GM12878 (cell line): ENCODE measurements around the gene SPEG. TPM values are rescaled to one million over a fixed set of nuclear protein-coding genes. Genes with fewer than 3 reads are reported as not detected.

Source experiments
- ATAC-seq: fragments of 200-7000 bp; cut with Tn5 transposase; 3 replicates; pipeline ENCODE4 v1.9.1; 2020; ENCODE audit warnings: mild to moderate bottlenecking, moderate library complexity
- BruUV-seq: library from RNA; stranded (reverse); fragments of 400-500 nt; replicated peaks from 2 replicates; lab custom pipeline; 2021; lab: Mats Ljungman, UMichigan
- CTCF ChIA-PET: fragments of 300-600 bp; sonication (Branson Sonifier 250); formaldehyde crosslinking; extraction: SDS; loops from one replicate; lab custom pipeline; 2021; ENCODE audit warnings: inconsistent platforms; lab: Yijun Ruan, JAX
- POLR2A ChIA-PET: fragments of 350-600 bp; formaldehyde crosslinking; extraction: SDS; loops from one replicate; lab custom pipeline; 2021; ENCODE audit warnings: inconsistent platforms; lab: Charles Lee
- RAD21 ChIA-PET: fragments of 300-600 bp; sonication (Branson Sonifier 250); formaldehyde crosslinking; loops from one replicate; lab custom pipeline; 2023; ENCODE audit warnings: antibody characterized with exemption; ENCODE audit not compliant: unreplicated experiment; lab: Charles Lee
- SMC1A ChIA-PET: fragments of 300-600 bp; sonication (Branson Sonifier 250); formaldehyde crosslinking; loops from one replicate; lab custom pipeline; 2023; ENCODE audit not compliant: unreplicated experiment, uncharacterized antibody; lab: Charles Lee
- DNase-seq: peaks from one replicate; pipeline ENCODE4 v3.0.0-alpha.2; 2011; ENCODE audit warnings: low read depth, low spot score
- FAIRE-seq: peaks from 3 replicates; lab custom pipeline; 2011; peaks lifted over from hg19 to GRCh38; lab: Jason Lieb, UNC
- H2AFZ ChIP-seq: 2 replicates; pipeline ENCODE4 v1.6.0; 2011; ENCODE audit warnings: low read depth, low read length, control low read depth; ENCODE audit not compliant: control insufficient read depth
- H3K27ac ChIP-seq: 2 replicates; pipeline ENCODE4 v1.5.1; 2011; ENCODE audit warnings: control low read depth; ENCODE audit not compliant: control insufficient read depth, insufficient read depth
- H3K27me3 ChIP-seq, 2 experiments: replicated peaks in 1 of 2; 2 replicates each; pipeline versions ENCODE4 v1.6.0 to v1.6.1; 2011; ENCODE audit warnings: low read length in 1 of 2; ENCODE audit not compliant: control insufficient read depth in 2 of 2, insufficient read depth in 2 of 2
- H3K36me3 ChIP-seq, 2 experiments: 2 replicates each; pipeline ENCODE4 v1.5.1; 2011; ENCODE audit warnings: low read length in 1 of 2; ENCODE audit not compliant: control insufficient read depth in 2 of 2, insufficient read depth in 2 of 2
- H3K4me1 ChIP-seq: 2 replicates; pipeline ENCODE4 v1.6.1; 2011; ENCODE audit warnings: mild to moderate bottlenecking, low read length, moderate library complexity, mixed read lengths; ENCODE audit not compliant: control insufficient read depth, insufficient read depth
- H3K4me2 ChIP-seq: 2 replicates; pipeline ENCODE4 v1.6.0; 2011; ENCODE audit warnings: control low read depth; ENCODE audit not compliant: control insufficient read depth, insufficient read depth
- H3K4me3 ChIP-seq: fragments of 200-600 bp; sonication (generic); 2 replicates; pipeline ENCODE4 v1.5.1; 2016
- H3K79me2 ChIP-seq: 2 replicates; pipeline ENCODE4 v1.6.0; 2011; ENCODE audit warnings: low read length; ENCODE audit not compliant: control insufficient read depth, insufficient read depth
- H3K9ac ChIP-seq: 2 replicates; pipeline ENCODE4 v1.8.0; 2011; ENCODE audit warnings: low read length, control low read depth, mixed read lengths; ENCODE audit not compliant: control insufficient read depth, insufficient read depth
- H3K9me3 ChIP-seq: replicated peaks from 3 replicates; pipeline ENCODE4 v1.5.1; 2011; ENCODE audit warnings: mild to moderate bottlenecking, low read length; ENCODE audit not compliant: control insufficient read depth, insufficient read depth
- H4K20me1 ChIP-seq: 2 replicates; pipeline ENCODE4 v1.6.0; 2011; ENCODE audit not compliant: control insufficient read depth, insufficient read depth
- KAT2A ChIP-seq: conservative IDR thresholded peaks from 2 replicates; pipeline ENCODE4 v1.6.1; 2011; ENCODE audit warnings: low read depth, low read length; ENCODE audit not compliant: control insufficient read depth
- KLF5 ChIP-seq: fragments of 450-650 bp; IDR thresholded peaks from 2 replicates; pipeline ENCODE4 v1.6.1; 2014; ENCODE audit warnings: mild to moderate bottlenecking; ENCODE audit not compliant: partially characterized antibody
- POLR2AphosphoS2 ChIP-seq: IDR thresholded peaks from 2 replicates; pipeline ENCODE4 v1.6.1; 2011; ENCODE audit warnings: low read depth, mild to moderate bottlenecking, low read length, improper control_type of control experiment, moderate library complexity
- RAD21 ChIP-seq: IDR thresholded peaks from 2 replicates; pipeline ENCODE4 v1.6.1; 2011; ENCODE audit warnings: mild to moderate bottlenecking, low read depth, low read length, moderate library complexity; ENCODE audit not compliant: insufficient read depth
- SPI1 ChIP-seq: IDR thresholded peaks from 2 replicates; pipeline ENCODE4 v1.6.1; 2011; ENCODE audit warnings: low read depth, mild to moderate bottlenecking, low read length, moderate library complexity, borderline replicate concordance; ENCODE audit not compliant: insufficient read depth
- TCF7 ChIP-seq: IDR thresholded peaks from 2 replicates; pipeline ENCODE4 v1.6.1; 2014; ENCODE audit warnings: antibody characterized with exemption, borderline replicate concordance
- ZNF207 ChIP-seq: fragments of 450-650 bp; IDR thresholded peaks from 2 replicates; pipeline ENCODE4 v1.6.1; 2014; ENCODE audit warnings: antibody characterized with exemption, mild to moderate bottlenecking, borderline replicate concordance
- WGBS: methylation state at CpG from one replicate; pipeline ENCODE4 v1.1.6; 2016; ENCODE audit warnings: low lambda C conversion rate; ENCODE audit not compliant: insufficient replicate concordance, insufficient coverage; ENCODE audit errors: missing lambda C conversion rate; 5-methylcytosine and 5-hydroxymethylcytosine counted together
- in situ Hi-C: fragments of 300-500 bp; cut with MboI; formaldehyde crosslinking; loops from 9 replicates; pipeline ENCODE4 v1.14.3; 2018; ENCODE audit warnings: mixed read lengths
- intact Hi-C: fragments of 100-400 bp; cut with micrococcal nuclease; formaldehyde crosslinking; loops from one replicate; pipeline ENCODE4 v1.14.2; 2022; ENCODE audit not compliant: unreplicated experiment
- polyA plus RNA-seq, 11 experiments: library from polyadenylated mRNA; depleted of rRNA in 4 of 11; unstranded in 6 of 11; stranded (reverse) in 5 of 11; fragments of >200 nt; fragmentation: Nextera tagmentation in 4 of 11; fragmentation: Illumina TruSeq in 1 of 11; extraction: Ambion mirVana in 4 of 11; extraction: Trizol in 1 of 11; gene quantifications; 1 replicate in 1 of 11; 2 replicates in 10 of 11; pipeline versions ENCODE4 v1.2.1 to v1.2.3, GENCODE V29; 2011 to 2016; ENCODE audit warnings: inconsistent platforms in 2 of 11, missing spikeins in 2 of 11, low read depth in 1 of 11
- total RNA-seq, 4 experiments: library from RNA; depleted of rRNA in 3 of 4; stranded (reverse); fragments of >200 nt in 3 of 4; fragmentation: Illumina TruSeq in 1 of 4; extraction: Trizol in 1 of 4; gene quantifications; 2 replicates each; pipeline versions ENCODE4 v1.2.1 to v1.2.3, GENCODE V29; 2013 to 2021
- TF ChIP-seq, protein P1 (sequence below): fragments of 450-650 bp; IDR thresholded peaks from 2 replicates; pipeline ENCODE4 v1.6.1; 2017; ENCODE audit warnings: low read depth, mild to moderate bottlenecking, moderate library complexity
- TF ChIP-seq, protein P2 (sequence below): fragments of 450-650 bp; IDR thresholded peaks from 2 replicates; pipeline ENCODE4 v1.6.1; 2016; ENCODE audit warnings: mild to moderate bottlenecking
- TF ChIP-seq, protein P3 (sequence below): fragments of 450-650 bp; IDR thresholded peaks from 2 replicates; pipeline ENCODE4 v1.6.1; 2017; ENCODE audit warnings: mild to moderate bottlenecking, low read depth, inconsistent platforms; ENCODE audit not compliant: poor library complexity, severe bottlenecking

The SPEG gene
- total and polyA plus RNA-seq, 10 of the 15 experiments (the other 5 are each of a cell fraction or from before 2014, with no cell fraction given): 0.03 to 0.28 TPM; not detected in 8

DNA sequence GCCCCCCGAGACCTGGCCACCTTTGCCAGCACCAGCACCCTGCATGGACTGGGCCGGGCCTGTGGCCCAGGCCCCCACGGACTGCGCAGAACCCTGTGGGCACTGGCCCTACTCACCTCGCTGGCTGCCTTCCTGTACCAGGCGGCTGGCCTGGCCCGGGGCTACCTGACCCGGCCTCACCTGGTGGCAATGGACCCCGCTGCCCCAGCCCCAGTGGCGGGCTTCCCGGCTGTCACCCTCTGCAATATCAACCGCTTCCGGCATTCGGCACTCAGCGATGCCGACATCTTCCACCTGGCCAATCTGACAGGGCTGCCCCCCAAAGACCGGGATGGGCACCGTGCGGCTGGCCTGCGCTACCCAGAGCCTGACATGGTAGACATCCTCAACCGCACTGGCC is 80.2 kb downstream of the SPEG start:
- ChIA-PET RAD21 (interaction anchor here (1.2 kb wide), 1 partner anchor 12 kb away, joined by 3 read pairs; no protein-coding TSS in a partner anchor), POLR2A (no interaction called here), CTCF (no interaction called here), SMC1A (no interaction called here)
- no peak overlapping the region for H3K4me2 ChIP-seq
- no peaks in the 10 kb centered on the region for H3K79me2 ChIP-seq
- DNase-seq (no peak), ATAC-seq (no peak), FAIRE-seq (no peak)
- TF ChIP-seq, protein P1, sequence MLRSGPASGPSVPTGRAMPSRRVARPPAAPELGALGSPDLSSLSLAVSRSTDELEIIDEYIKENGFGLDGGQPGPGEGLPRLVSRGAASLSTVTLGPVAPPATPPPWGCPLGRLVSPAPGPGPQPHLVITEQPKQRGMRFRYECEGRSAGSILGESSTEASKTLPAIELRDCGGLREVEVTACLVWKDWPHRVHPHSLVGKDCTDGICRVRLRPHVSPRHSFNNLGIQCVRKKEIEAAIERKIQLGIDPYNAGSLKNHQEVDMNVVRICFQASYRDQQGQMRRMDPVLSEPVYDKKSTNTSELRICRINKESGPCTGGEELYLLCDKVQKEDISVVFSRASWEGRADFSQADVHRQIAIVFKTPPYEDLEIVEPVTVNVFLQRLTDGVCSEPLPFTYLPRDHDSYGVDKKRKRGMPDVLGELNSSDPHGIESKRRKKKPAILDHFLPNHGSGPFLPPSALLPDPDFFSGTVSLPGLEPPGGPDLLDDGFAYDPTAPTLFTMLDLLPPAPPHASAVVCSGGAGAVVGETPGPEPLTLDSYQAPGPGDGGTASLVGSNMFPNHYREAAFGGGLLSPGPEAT: no peak
- no peak for TF ChIP-seq TCF7
- no peak for TF ChIP-seq RAD21
- TF ChIP-seq POLR2AphosphoS2: no peak
- TF ChIP-seq SPI1: no peak
- TF ChIP-seq KAT2A: no peak
- no peak for TF ChIP-seq KLF5
- TF ChIP-seq, protein P2, sequence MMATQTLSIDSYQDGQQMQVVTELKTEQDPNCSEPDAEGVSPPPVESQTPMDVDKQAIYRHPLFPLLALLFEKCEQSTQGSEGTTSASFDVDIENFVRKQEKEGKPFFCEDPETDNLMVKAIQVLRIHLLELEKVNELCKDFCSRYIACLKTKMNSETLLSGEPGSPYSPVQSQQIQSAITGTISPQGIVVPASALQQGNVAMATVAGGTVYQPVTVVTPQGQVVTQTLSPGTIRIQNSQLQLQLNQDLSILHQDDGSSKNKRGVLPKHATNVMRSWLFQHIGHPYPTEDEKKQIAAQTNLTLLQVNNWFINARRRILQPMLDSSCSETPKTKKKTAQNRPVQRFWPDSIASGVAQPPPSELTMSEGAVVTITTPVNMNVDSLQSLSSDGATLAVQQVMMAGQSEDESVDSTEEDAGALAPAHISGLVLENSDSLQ: no peak
- TF ChIP-seq ZNF207: no peak
- TF ChIP-seq, protein P3, sequence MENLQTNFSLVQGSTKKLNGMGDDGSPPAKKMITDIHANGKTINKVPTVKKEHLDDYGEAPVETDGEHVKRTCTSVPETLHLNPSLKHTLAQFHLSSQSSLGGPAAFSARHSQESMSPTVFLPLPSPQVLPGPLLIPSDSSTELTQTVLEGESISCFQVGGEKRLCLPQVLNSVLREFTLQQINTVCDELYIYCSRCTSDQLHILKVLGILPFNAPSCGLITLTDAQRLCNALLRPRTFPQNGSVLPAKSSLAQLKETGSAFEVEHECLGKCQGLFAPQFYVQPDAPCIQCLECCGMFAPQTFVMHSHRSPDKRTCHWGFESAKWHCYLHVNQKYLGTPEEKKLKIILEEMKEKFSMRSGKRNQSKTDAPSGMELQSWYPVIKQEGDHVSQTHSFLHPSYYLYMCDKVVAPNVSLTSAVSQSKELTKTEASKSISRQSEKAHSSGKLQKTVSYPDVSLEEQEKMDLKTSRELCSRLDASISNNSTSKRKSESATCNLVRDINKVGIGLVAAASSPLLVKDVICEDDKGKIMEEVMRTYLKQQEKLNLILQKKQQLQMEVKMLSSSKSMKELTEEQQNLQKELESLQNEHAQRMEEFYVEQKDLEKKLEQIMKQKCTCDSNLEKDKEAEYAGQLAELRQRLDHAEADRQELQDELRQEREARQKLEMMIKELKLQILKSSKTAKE: no peak
- no peak overlapping the region for H3K4me3 ChIP-seq
- in situ Hi-C loops (no loop called here), intact Hi-C loops (no loop called here)
- no peaks in the 10 kb centered on the region for H3K36me3 ChIP-seq
- H3K4me1 ChIP-seq: no peaks in the 10 kb centered on the region
- 57% methylated on average over 21 of the region's 21 CpGs for WGBS
- H4K20me1 ChIP-seq: no peaks in the 10 kb centered on the region
- H3K27me3 ChIP-seq: peaks cover 15 to 18% of the 10 kb centered on the region in 2 experiments; a peak in 3 of 4 replicates
- no peak overlapping the region for H3K9ac ChIP-seq
- H3K27ac ChIP-seq: no peak overlapping the region
- BruUV-seq: no TSS peak
- H2AFZ ChIP-seq: no peak overlapping the region
- no peaks in the 10 kb centered on the region for H3K9me3 ChIP-seq
